GM13976 (cell line): ENCODE data around the gene CFAP161.

ENCODE experiments used
- DNase-seq: peaks from one replicate; pipeline ENCODE4 v3.0.0; 2012; ENCODE audit warnings: low spot score
- CTCF ChIP-seq: IDR thresholded peaks from 2 replicates; pipeline ENCODE4 v1.5.1; 2012; ENCODE audit warnings: borderline replicate concordance, mild to moderate bottlenecking; ENCODE audit not compliant: insufficient read depth; ENCODE audit errors: extremely low read depth, missing control alignments, control extremely low read depth
- in situ Hi-C: fragments of 300-500 bp; cut with MboI; formaldehyde crosslinking; loops from one replicate; pipeline ENCODE4 v1.12.0; 2022; ENCODE audit warnings: low sequenced_read_pairs, mixed read lengths, inconsistent platforms; ENCODE audit not compliant: unreplicated experiment

Gene CFAP161

GRCh38 chr15:81175496-81175895 is 41.4 kb downstream of the CFAP161 start:
- in situ Hi-C loops, result no loop called here
- no peak for DNase-seq
- TF ChIP-seq CTCF, result no peak

- DNase-seq, result no peak
- in situ Hi-C loops, result no loop called here
- TF ChIP-seq CTCF, result no peak
Measured at GRCh38 chr15:81176291-81176893, 42.3 kb downstream of the CFAP161 start.

DNA sequence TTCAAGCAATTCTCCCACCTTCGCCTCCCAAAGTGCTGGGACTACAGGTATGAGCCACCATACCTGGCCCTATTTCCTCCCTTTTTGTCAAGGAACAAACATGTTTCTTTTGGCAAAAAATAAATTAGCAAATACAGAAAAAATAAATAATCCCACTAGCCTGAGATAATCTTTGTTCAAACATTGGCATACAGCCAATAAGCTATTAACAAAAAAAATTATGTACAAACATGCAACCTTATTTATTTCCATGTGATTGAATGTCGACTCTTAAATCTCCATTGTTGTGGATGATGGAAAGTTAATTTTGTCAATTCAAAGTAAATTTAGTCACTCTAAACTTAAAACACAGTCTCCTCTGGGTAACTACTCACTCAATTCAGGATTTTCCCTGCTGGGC is 44.3 kb downstream of the CFAP161 start:
- in situ Hi-C loops, result no loop called here
- TF ChIP-seq CTCF, result no peak
- DNase-seq, result no peak

- no peak for TF ChIP-seq CTCF
- in situ Hi-C loops, result no loop called here
- no peak for DNase-seq
Measured at GRCh38 chr15:81181220-81181619, 47.1 kb downstream of the CFAP161 start.

DNA sequence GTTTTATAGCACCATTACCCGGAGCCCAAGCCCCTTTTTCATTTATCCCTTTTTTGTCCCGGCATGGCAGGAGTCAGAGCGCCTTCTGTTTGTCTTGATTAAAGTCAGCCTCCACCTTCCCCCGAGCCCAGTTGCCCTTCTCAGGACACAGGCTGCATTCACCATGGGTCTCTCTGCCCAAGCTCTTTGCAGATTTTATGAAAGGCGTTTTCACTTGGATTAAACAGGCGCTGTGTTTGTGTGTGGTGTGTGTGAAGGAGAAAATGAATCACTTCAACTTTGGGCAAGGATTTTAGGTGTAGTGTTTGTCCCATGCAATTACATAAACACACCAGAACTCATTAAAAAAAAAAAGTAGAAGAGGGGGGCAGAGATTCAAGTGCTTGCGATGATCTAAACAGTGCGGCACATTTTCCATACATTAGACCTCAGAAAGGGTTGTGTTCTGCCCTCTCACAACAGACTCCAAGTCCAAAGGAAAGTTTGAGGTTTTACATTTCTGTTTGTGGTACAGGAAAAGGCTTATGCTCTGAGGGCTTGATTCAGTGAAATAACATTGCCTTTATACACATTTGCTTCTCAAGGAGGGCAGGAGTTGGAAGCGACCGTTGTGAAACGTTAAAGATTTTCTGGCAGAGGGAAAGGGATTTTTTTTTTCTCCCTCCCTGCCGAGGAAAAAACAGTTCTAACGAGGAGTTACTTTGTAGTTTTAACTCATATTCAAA is 48.1 kb downstream of the CFAP161 start:
- in situ Hi-C loops, result no loop called here
- no peak for DNase-seq
- TF ChIP-seq CTCF, result no peak

- in situ Hi-C loops, result no loop called here
- TF ChIP-seq CTCF, result no peak
- no peak for DNase-seq
Measured at GRCh38 chr15:81182756-81183438, 48.8 kb downstream of the CFAP161 start.
